Neural progenitor cell (in vitro differentiated cells): ENCODE results near the gene ADAMTS15. TPM values are rescaled to one million over a fixed set of nuclear protein-coding genes. Genes with fewer than 3 reads are reported as not detected.

ENCODE experiments used
- DNase-seq: peaks from one replicate; pipeline ENCODE4 v3.0.0-alpha.2; 2016; ENCODE audit warnings: low spot score
- H2AFZ ChIP-seq: fragments of 200-600 bp; sonication (generic); replicated peaks from 2 replicates; pipeline ENCODE4 v1.6.1; 2016; ENCODE audit warnings: antibody characterized with exemption
- H3F3A ChIP-seq: fragments of 200-600 bp; sonication (generic); 2 replicates; pipeline ENCODE4 v1.6.1; 2016; ENCODE audit warnings: antibody characterized with exemption, low read depth
- H3K27ac ChIP-seq: fragments of 200-600 bp; sonication (generic); 2 replicates; pipeline ENCODE4 v1.5.1; 2016; ENCODE audit warnings: mild to moderate bottlenecking
- H3K27me3 ChIP-seq: fragments of 200-600 bp; sonication (generic); 2 replicates; pipeline ENCODE4 v1.6.1; 2016; ENCODE audit warnings: mild to moderate bottlenecking, moderate library complexity
- H3K36me3 ChIP-seq: fragments of 200-600 bp; sonication (generic); 2 replicates; pipeline ENCODE4 v1.5.1; 2016
- H3K4me1 ChIP-seq: fragments of 200-600 bp; sonication (generic); 2 replicates; pipeline ENCODE4 v1.6.1; 2016; ENCODE audit warnings: mixed run types
- H3K4me2 ChIP-seq: fragments of 200-600 bp; sonication (generic); 2 replicates; pipeline ENCODE4 v1.6.1; 2016
- H3K4me3 ChIP-seq: fragments of 200-600 bp; sonication (generic); 2 replicates; pipeline ENCODE4 v1.5.1; 2016
- H3K79me2 ChIP-seq: fragments of 200-600 bp; sonication (generic); 2 replicates; pipeline ENCODE4 v1.6.1; 2016; ENCODE audit warnings: low read depth
- H3K9ac ChIP-seq: fragments of 200-600 bp; sonication (generic); 2 replicates; pipeline ENCODE4 v1.6.1; 2016
- H3K9me3 ChIP-seq: fragments of 200-600 bp; sonication (generic); 2 replicates; pipeline ENCODE4 v1.5.1; 2016; ENCODE audit warnings: low read depth
- H4K20me1 ChIP-seq: fragments of 200-600 bp; sonication (generic); 2 replicates; pipeline ENCODE4 v1.6.1; 2016; ENCODE audit warnings: low read depth
- H3K27ac Mint-ChIP-seq: 3 replicates; pipeline ENCODE4 v1.8.0; 2021; ENCODE audit warnings: mixed read lengths
- H3K27me3 Mint-ChIP-seq: 2 replicates; pipeline ENCODE4 v1.8.0; 2022; ENCODE audit warnings: low read depth, mild to moderate bottlenecking, inconsistent platforms, moderate library complexity, mixed read lengths; ENCODE audit not compliant: insufficient read depth
- H3K36me3 Mint-ChIP-seq: 3 replicates; pipeline ENCODE4 v1.8.0; 2021; ENCODE audit warnings: mixed read lengths
- H3K4me1 Mint-ChIP-seq: 3 replicates; pipeline ENCODE4 v1.8.0; 2021; ENCODE audit warnings: mixed read lengths
- H3K4me3 Mint-ChIP-seq: 3 replicates; pipeline ENCODE4 v1.8.0; 2021; ENCODE audit warnings: mild to moderate bottlenecking, moderate library complexity, mixed read lengths
- H3K9me3 Mint-ChIP-seq: 3 replicates; pipeline ENCODE4 v1.8.0; 2020; ENCODE audit warnings: mixed read lengths
- EZH2 ChIP-seq: fragments of 200-600 bp; sonication (generic); IDR thresholded peaks from 2 replicates; pipeline ENCODE4 v1.6.1; 2017; ENCODE audit warnings: antibody characterized with exemption, mild to moderate bottlenecking, moderate library complexity
- EZH2phosphoT487 ChIP-seq: fragments of 200-600 bp; sonication (generic); IDR thresholded peaks from 2 replicates; pipeline ENCODE4 v1.6.1; 2017; ENCODE audit warnings: antibody characterized with exemption
- total RNA-seq: library from RNA; depleted of rRNA; stranded (reverse); fragments of >200 nt; gene quantifications from 2 replicates; pipeline ENCODE4 v1.2.3, GENCODE V29; 2015; ENCODE audit warnings: low replicate concordance
- TF ChIP-seq, protein P1 (sequence below): fragments of 200-600 bp; sonication (generic); IDR thresholded peaks from 2 replicates; pipeline ENCODE4 v1.5.1; 2017; ENCODE audit warnings: antibody characterized with exemption, mild to moderate bottlenecking

The ADAMTS15 gene
- total RNA-seq, 1 donor from 2014 or later, result 0.09 TPM

DNA sequence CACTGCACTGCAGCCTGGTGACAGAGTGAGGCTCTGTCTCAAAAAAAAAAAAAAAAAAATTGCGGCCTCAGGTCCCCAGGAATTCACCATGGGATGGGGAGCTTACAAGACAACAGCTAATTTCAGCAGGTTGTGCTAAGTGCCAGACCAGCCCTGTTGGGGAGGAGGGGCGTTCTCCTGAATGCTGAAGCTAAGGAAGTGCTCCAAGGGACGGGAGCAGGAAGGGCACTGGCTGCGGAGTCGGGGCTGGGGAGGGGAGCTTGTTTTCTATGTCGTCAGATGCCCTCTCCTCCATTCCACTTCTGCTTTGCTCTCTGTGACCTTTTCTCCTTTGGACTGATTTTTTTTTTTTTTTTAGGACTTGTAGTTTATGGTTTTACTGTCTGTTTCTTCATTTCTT lies 4.5 kb downstream of the ADAMTS15 start:
- no peak for DNase-seq
- no peaks in the 10 kb centered on the region for H3K9me3 ChIP-seq

DNA sequence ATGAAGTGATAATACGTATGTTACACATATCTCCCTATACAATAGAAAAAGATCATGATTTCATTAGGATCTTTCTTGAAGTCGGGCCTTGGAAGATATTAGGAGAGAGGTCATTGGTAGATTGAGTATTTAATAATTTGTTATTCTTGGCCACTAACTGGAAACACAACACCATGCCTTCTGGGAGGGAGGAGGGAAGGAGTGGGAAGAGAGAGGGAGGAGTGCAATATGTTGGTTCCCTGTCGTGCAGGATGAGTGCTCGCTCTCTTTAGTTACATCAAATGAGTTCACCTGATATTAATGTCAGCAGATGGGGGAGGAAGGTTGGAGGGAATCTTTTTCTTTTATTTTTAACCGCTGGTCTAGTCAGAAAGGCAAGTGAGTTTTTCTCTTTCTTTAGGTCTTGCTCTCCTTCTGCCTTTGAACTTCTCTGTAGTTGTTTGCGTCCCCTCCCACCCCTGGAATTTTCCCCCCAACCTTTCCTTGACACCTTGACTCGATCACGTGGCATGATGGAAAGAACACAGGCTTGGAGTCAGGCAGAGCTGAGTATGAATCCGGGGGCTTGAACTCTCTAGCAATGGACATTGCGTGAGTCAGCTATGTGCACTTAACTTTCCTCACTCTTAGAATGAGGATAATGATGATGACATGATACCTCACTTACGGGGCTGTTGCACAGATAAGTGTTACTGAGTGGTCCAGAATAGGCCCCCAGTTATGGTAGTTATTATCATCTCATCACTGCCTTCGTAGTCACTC lies 6.2 kb downstream of the ADAMTS15 start:
- H3K79me2 ChIP-seq, result no peaks in the 10 kb centered on the region
- H3K27me3 Mint-ChIP-seq, result peaks cover 9% of the 10 kb centered on the region

More for the DNA sequence above, 4.5 kb downstream of the ADAMTS15 start:
- TF ChIP-seq, protein P1, sequence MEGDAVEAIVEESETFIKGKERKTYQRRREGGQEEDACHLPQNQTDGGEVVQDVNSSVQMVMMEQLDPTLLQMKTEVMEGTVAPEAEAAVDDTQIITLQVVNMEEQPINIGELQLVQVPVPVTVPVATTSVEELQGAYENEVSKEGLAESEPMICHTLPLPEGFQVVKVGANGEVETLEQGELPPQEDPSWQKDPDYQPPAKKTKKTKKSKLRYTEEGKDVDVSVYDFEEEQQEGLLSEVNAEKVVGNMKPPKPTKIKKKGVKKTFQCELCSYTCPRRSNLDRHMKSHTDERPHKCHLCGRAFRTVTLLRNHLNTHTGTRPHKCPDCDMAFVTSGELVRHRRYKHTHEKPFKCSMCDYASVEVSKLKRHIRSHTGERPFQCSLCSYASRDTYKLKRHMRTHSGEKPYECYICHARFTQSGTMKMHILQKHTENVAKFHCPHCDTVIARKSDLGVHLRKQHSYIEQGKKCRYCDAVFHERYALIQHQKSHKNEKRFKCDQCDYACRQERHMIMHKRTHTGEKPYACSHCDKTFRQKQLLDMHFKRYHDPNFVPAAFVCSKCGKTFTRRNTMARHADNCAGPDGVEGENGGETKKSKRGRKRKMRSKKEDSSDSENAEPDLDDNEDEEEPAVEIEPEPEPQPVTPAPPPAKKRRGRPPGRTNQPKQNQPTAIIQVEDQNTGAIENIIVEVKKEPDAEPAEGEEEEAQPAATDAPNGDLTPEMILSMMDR, result no peak
- TF ChIP-seq EZH2 (no peak), EZH2phosphoT487 (no peak)
- Histone ChIP-seq H3K4me2 (no peak overlapping the region), H3F3A (peaks cover 14% of the 10 kb centered on the region), H4K20me1 (peaks cover 12% of the 10 kb centered on the region), H3K27ac (no peak overlapping the region), H3K27me3 (peaks cover 87% of the 10 kb centered on the region), H3K36me3 (no peaks in the 10 kb centered on the region), H3K4me1 (peaks cover 9% of the 10 kb centered on the region), H2AFZ (no peak overlapping the region), H3K4me3 (no peak overlapping the region), H3K79me2 (no peaks in the 10 kb centered on the region), H3K9ac (no peak overlapping the region)
- H3K4me3 Mint-ChIP-seq, result no peak overlapping the region
- H3K4me1 Mint-ChIP-seq, result peaks cover 12% of the 10 kb centered on the region
- H3K27ac Mint-ChIP-seq, result no peak overlapping the region
- no peaks in the 10 kb centered on the region for H3K9me3 Mint-ChIP-seq
- no peaks in the 10 kb centered on the region for H3K36me3 Mint-ChIP-seq
- peaks cover 13% of the 10 kb centered on the region for H3K27me3 Mint-ChIP-seq

DNA sequence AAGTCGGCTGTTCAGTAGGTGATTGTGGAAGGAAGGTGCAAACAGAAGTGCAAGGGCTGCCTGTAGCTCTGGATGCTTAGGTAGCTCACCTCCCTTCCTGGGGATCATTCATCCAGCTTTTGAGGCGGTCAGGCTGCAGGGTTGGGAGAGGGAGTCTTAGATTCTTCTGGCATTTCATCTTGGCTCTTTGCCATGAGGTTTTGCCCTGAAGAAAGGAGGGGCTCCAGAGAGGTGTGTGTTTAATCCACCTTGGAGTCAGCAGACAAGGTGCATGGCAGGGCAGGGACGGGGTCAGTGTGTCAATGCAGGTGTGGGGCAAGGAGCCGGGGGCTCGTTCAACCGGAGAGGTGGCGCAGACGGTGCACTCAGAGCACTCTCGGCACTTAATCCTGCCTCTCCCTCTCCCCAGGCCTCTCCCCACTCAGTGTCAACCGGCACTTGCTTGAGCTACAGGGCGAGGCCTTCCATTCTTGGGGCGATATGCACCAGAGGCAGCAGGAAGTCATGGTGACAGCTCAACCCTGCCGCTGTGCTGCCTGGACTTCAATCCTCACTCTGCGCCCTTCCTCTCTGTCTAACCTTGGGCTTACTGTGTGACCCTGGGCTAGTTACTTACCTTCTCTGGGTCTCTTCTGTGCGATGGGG lies 7.2 kb downstream of the ADAMTS15 start:
- no peak overlapping the region for H3K9ac ChIP-seq
- H3K27ac Mint-ChIP-seq, result no peak overlapping the region
- H3K4me1 ChIP-seq, result no peaks in the 10 kb centered on the region
- H3K4me2 ChIP-seq, result no peak overlapping the region
- H2AFZ ChIP-seq, result no peak overlapping the region
- H3K27me3 Mint-ChIP-seq, result peaks cover 9% of the 10 kb centered on the region
- no peaks in the 10 kb centered on the region for H3F3A ChIP-seq
- H3K36me3 ChIP-seq, result no peaks in the 10 kb centered on the region
- H3K27me3 ChIP-seq, result peaks cover 61% of the 10 kb centered on the region
- H3K4me3 Mint-ChIP-seq, result no peak overlapping the region
- H3K4me1 Mint-ChIP-seq, result peaks cover 5% of the 10 kb centered on the region
- H3K9me3 ChIP-seq, result no peaks in the 10 kb centered on the region
- no peaks in the 10 kb centered on the region for H3K79me2 ChIP-seq
- no peak for DNase-seq
- no peaks in the 10 kb centered on the region for H4K20me1 ChIP-seq
- H3K36me3 Mint-ChIP-seq, result peaks cover 2% of the 10 kb centered on the region
- TF ChIP-seq EZH2 (no peak), EZH2phosphoT487 (no peak)
- TF ChIP-seq, protein P1, result no peak
- H3K4me3 ChIP-seq, result no peak overlapping the region
- no peaks in the 10 kb centered on the region for H3K9me3 Mint-ChIP-seq
- H3K27ac ChIP-seq, result no peak overlapping the region

More for the DNA sequence above, 6.2 kb downstream of the ADAMTS15 start:
- Mint-ChIP-seq H3K27ac (peak overlapping the region; percentile 34), H3K4me3 (no peak overlapping the region), H3K9me3 (no peaks in the 10 kb centered on the region), H3K36me3 (peaks cover under 1% of the 10 kb centered on the region), H3K4me1 (peaks cover 10% of the 10 kb centered on the region)
- Histone ChIP-seq H2AFZ (no peak overlapping the region), H3F3A (peaks cover under 1% of the 10 kb centered on the region), H3K27me3 (peaks cover 70% of the 10 kb centered on the region), H3K36me3 (no peaks in the 10 kb centered on the region), H4K20me1 (peaks cover 3% of the 10 kb centered on the region), H3K4me2 (no peak overlapping the region), H3K4me1 (peaks cover 1% of the 10 kb centered on the region), H3K9me3 (no peaks in the 10 kb centered on the region), H3K27ac (no peak overlapping the region), H3K4me3 (no peak overlapping the region), H3K9ac (no peak overlapping the region)
- DNase-seq, result no peak
- no peak for TF ChIP-seq EZH2
- TF ChIP-seq, protein P1, result no peak
